ENCODE data around the gene TPRA1.

The TPRA1 gene

GRCh38 chr3:127625821-127626220, 35.3 kb upstream of the TPRA1 start:
- TF ChIP-seq GLIS3 (CRISPR knock-in tag; IDR thresholded peaks at IDR 0.05) (no peak), CSDC2 (CRISPR knock-in tag; IDR thresholded peaks at IDR 0.05) (no peak), ZNF565 (CRISPR knock-in tag; conservative IDR thresholded peaks at IDR 0.05; ENCODE audit: low read depth) (no peak)
- ATAC-seq = no peak

GRCh38 chr3:127624063-127624462, 33.5 kb upstream of the TPRA1 start:
- ATAC-seq = no peak
- TF ChIP-seq TCF4 (CRISPR knock-in tag; IDR thresholded peaks at IDR 0.05; ENCODE audit: borderline replicate concordance) = no peak
- TF ChIP-seq ZNF70 (CRISPR knock-in tag; IDR thresholded peaks at IDR 0.05) = no peak
- no peak for TF ChIP-seq ZC3H10 (CRISPR knock-in tag; IDR thresholded peaks at IDR 0.05)
- TF ChIP-seq GLIS3 (CRISPR knock-in tag; IDR thresholded peaks at IDR 0.05) = no peak
- TF ChIP-seq TSHZ2 (CRISPR knock-in tag; IDR thresholded peaks at IDR 0.05) = no peak
- TF ChIP-seq SNAI2 (CRISPR knock-in tag; IDR thresholded peaks at IDR 0.05) = no peak
- no peak for TF ChIP-seq POU6F1 (CRISPR knock-in tag; IDR thresholded peaks at IDR 0.05; ENCODE audit: borderline replicate concordance, low read depth)
- no peak for TF ChIP-seq CSRNP3 (CRISPR knock-in tag; IDR thresholded peaks at IDR 0.05)
- TF ChIP-seq CSDC2 (CRISPR knock-in tag; IDR thresholded peaks at IDR 0.05) = no peak
- no peak for TF ChIP-seq ZNF8 (CRISPR knock-in tag; IDR thresholded peaks at IDR 0.05)
- no peak for TF ChIP-seq ZFP3 (CRISPR knock-in tag; IDR thresholded peaks at IDR 0.05)
- TF ChIP-seq PPARA (CRISPR knock-in tag; IDR thresholded peaks at IDR 0.05; ENCODE audit: borderline replicate concordance) = no peak
- TF ChIP-seq CREB5 (CRISPR knock-in tag; IDR thresholded peaks at IDR 0.05; ENCODE audit: low read depth) = no peak
- no peak for TF ChIP-seq ISL1 (CRISPR knock-in tag; IDR thresholded peaks at IDR 0.05)
- TF ChIP-seq ZNF565 (CRISPR knock-in tag; conservative IDR thresholded peaks at IDR 0.05; ENCODE audit: low read depth) = no peak

- no peak for ATAC-seq
- TF ChIP-seq ZNF70 (CRISPR knock-in tag; IDR thresholded peaks at IDR 0.05) (no peak), ISL1 (CRISPR knock-in tag; IDR thresholded peaks at IDR 0.05) (no peak), RARB (CRISPR knock-in tag; IDR thresholded peaks at IDR 0.05) (no peak), PPARA (CRISPR knock-in tag; IDR thresholded peaks at IDR 0.05; ENCODE audit: borderline replicate concordance) (no peak), CREB5 (CRISPR knock-in tag; IDR thresholded peaks at IDR 0.05; ENCODE audit: low read depth) (no peak), PATZ1 (CRISPR knock-in tag; IDR thresholded peaks at IDR 0.05; ENCODE audit: borderline replicate concordance) (no peak), OSR1 (CRISPR knock-in tag; IDR thresholded peaks at IDR 0.05) (no peak), TCF4 (CRISPR knock-in tag; IDR thresholded peaks at IDR 0.05; ENCODE audit: borderline replicate concordance) (no peak)
Observed at GRCh38 chr3:127622772-127623576, 32.4 kb upstream of the TPRA1 start.
